H9 (cell line): ENCODE results near the gene JAK2. TPM values are rescaled to one million over a fixed set of nuclear protein-coding genes. Genes with fewer than 3 reads are reported as not detected.

Source experiments
- DNase-seq: peaks from one replicate; pipeline ENCODE4 v3.0.0-alpha.2; 2017
- H2AFZ ChIP-seq: one replicate; pipeline ENCODE4 v1.6.1; 2013; ENCODE audit warnings: mild to moderate bottlenecking, low read length, control low read depth, moderate library complexity
- H2AK5ac ChIP-seq: 2 replicates; pipeline ENCODE4 v1.6.1; 2013; ENCODE audit warnings: low read length, control low read depth, mixed read lengths; ENCODE audit not compliant: insufficient read length
- H2BK120ac ChIP-seq: one replicate; pipeline ENCODE4 v1.6.1; 2013; ENCODE audit warnings: low read depth, mild to moderate bottlenecking, low read length, control low read depth, inconsistent platforms; ENCODE audit not compliant: poor library complexity, severe bottlenecking
- H2BK12ac ChIP-seq: 2 replicates; pipeline ENCODE4 v1.6.1; 2013; ENCODE audit warnings: low read length, control low read depth, mixed read lengths, low read depth; ENCODE audit not compliant: insufficient read length
- H2BK15ac ChIP-seq: 2 replicates; pipeline ENCODE4 v1.6.1; 2013; ENCODE audit warnings: low read depth, low read length, control low read depth
- H2BK20ac ChIP-seq: one replicate; pipeline ENCODE4 v1.6.1; 2013; ENCODE audit warnings: low read depth, mild to moderate bottlenecking, low read length, control low read depth, inconsistent platforms; ENCODE audit not compliant: poor library complexity, severe bottlenecking
- H2BK5ac ChIP-seq: 2 replicates; pipeline ENCODE4 v1.6.1; 2013; ENCODE audit warnings: low read length, control low read depth, mixed read lengths; ENCODE audit not compliant: insufficient read length
- H3K14ac ChIP-seq: 2 replicates; pipeline ENCODE4 v1.6.1; 2013; ENCODE audit warnings: low read length, control low read depth; ENCODE audit not compliant: insufficient read depth
- H3K18ac ChIP-seq: 2 replicates; pipeline ENCODE4 v1.6.1; 2013; ENCODE audit warnings: low read depth, mild to moderate bottlenecking, mixed read lengths, low read length, control low read depth; ENCODE audit not compliant: insufficient read length
- H3K23ac ChIP-seq: 2 replicates; pipeline ENCODE4 v1.6.1; 2013; ENCODE audit warnings: low read length, control low read depth, mixed read lengths, low read depth; ENCODE audit not compliant: insufficient read length
- H3K23me2 ChIP-seq: 2 replicates; pipeline ENCODE4 v1.6.1; 2013; ENCODE audit warnings: low read depth, mild to moderate bottlenecking, mixed read lengths, low read length, control low read depth; ENCODE audit not compliant: insufficient read length, poor library complexity, severe bottlenecking
- H3K27ac ChIP-seq: 2 replicates; pipeline ENCODE4 v1.5.1; 2013; ENCODE audit warnings: low read length, control low read depth, mixed read lengths, low read depth; ENCODE audit not compliant: insufficient read length
- H3K27me3 ChIP-seq: 2 replicates; pipeline ENCODE4 v1.6.1; 2013; ENCODE audit warnings: low read length, control low read depth, inconsistent platforms; ENCODE audit not compliant: insufficient read depth
- H3K4ac ChIP-seq: 2 replicates; pipeline ENCODE4 v1.6.1; 2013; ENCODE audit warnings: low read depth, mild to moderate bottlenecking, control low read depth, inconsistent platforms, low read length, moderate library complexity
- H3K4me1 ChIP-seq: 2 replicates; pipeline ENCODE4 v1.6.1; 2013; ENCODE audit warnings: low read length, control low read depth, inconsistent platforms; ENCODE audit not compliant: insufficient read depth
- H3K4me2 ChIP-seq: 2 replicates; pipeline ENCODE4 v1.6.1; 2013; ENCODE audit warnings: low read length, control low read depth, mixed read lengths; ENCODE audit not compliant: insufficient read length, insufficient read depth
- H3K56ac ChIP-seq: 2 replicates; pipeline ENCODE4 v1.6.1; 2013; ENCODE audit warnings: low read depth, mild to moderate bottlenecking, mixed read lengths, low read length, control low read depth; ENCODE audit not compliant: insufficient read length
- H3K79me1 ChIP-seq: 2 replicates; pipeline ENCODE4 v1.6.1; 2013; ENCODE audit warnings: low read depth, mild to moderate bottlenecking, moderate library complexity, low read length, control low read depth, inconsistent platforms; ENCODE audit not compliant: insufficient read depth, poor library complexity, severe bottlenecking
- H3K79me2 ChIP-seq: 2 replicates; pipeline ENCODE4 v1.6.1; 2013; ENCODE audit warnings: low read length, control low read depth, inconsistent platforms; ENCODE audit not compliant: insufficient read depth
- H3K9ac ChIP-seq: 2 replicates; pipeline ENCODE4 v1.6.1; 2013; ENCODE audit warnings: low read length, control low read depth, mixed read lengths; ENCODE audit not compliant: insufficient read length; ENCODE audit errors: extremely low read depth
- H3K9me3 ChIP-seq: one replicate; pipeline ENCODE4 v1.6.1; 2013; ENCODE audit warnings: low read depth, low read length, inconsistent platforms; ENCODE audit not compliant: control insufficient read depth
- H3T11ph ChIP-seq: one replicate; pipeline ENCODE4 v1.6.1; 2013; ENCODE audit warnings: mild to moderate bottlenecking, low read length, control low read depth, inconsistent platforms
- H4K20me1 ChIP-seq: one replicate; pipeline ENCODE4 v1.6.1; 2013; ENCODE audit not compliant: control insufficient read depth, insufficient read length, insufficient read depth
- H4K5ac ChIP-seq: 2 replicates; pipeline ENCODE4 v1.6.1; 2013; ENCODE audit warnings: low read depth, mild to moderate bottlenecking, mixed read lengths, low read length, control low read depth; ENCODE audit not compliant: insufficient read length
- H4K8ac ChIP-seq: replicated peaks from 2 replicates; pipeline ENCODE4 v1.6.1; 2013; ENCODE audit warnings: low read length, control low read depth, mixed read lengths, low read depth; ENCODE audit not compliant: insufficient read length
- H4K91ac ChIP-seq: 2 replicates; pipeline ENCODE4 v1.6.1; 2013; ENCODE audit warnings: low read depth, mild to moderate bottlenecking, moderate library complexity, mixed read lengths, low read length, control low read depth; ENCODE audit not compliant: insufficient read length
- H3K27ac Mint-ChIP-seq, 3 experiments: 2 replicates in 2 of 3; 3 replicates in 1 of 3; pipeline ENCODE4 v1.8.0; 2020 to 2021; ENCODE audit warnings: mixed read lengths in 3 of 3, mild to moderate bottlenecking in 1 of 3, moderate library complexity in 1 of 3
- H3K27me3 Mint-ChIP-seq: 2 replicates; pipeline ENCODE4 v1.8.0; 2021; ENCODE audit warnings: low read depth, mild to moderate bottlenecking, moderate library complexity, mixed read lengths
- H3K36me3 Mint-ChIP-seq, 3 experiments: 2 replicates in 2 of 3; 3 replicates in 1 of 3; pipeline ENCODE4 v1.8.0; 2020 to 2021; ENCODE audit warnings: low read depth in 3 of 3, mixed read lengths in 3 of 3; ENCODE audit not compliant: insufficient read depth in 1 of 3
- H3K4me1 Mint-ChIP-seq, 2 experiments: 2 replicates each; pipeline ENCODE4 v1.8.0; 2020; ENCODE audit warnings: mixed read lengths in 2 of 2
- H3K4me3 Mint-ChIP-seq, 2 experiments: 2 replicates in 1 of 2; 3 replicates in 1 of 2; pipeline ENCODE4 v1.8.0; 2020 to 2021; ENCODE audit warnings: mild to moderate bottlenecking in 2 of 2, mixed read lengths in 2 of 2, moderate library complexity in 1 of 2
- H3K9me3 Mint-ChIP-seq, 2 experiments: 2 replicates in 1 of 2; 3 replicates in 1 of 2; pipeline ENCODE4 v1.8.0; 2020; ENCODE audit warnings: mild to moderate bottlenecking in 2 of 2, mixed read lengths in 2 of 2, moderate library complexity in 1 of 2
- CTCF ChIP-seq: fragments of 200-600 bp; sonication (generic); conservative IDR thresholded peaks from 3 replicates; pipeline ENCODE4 v1.8.0; 2021; ENCODE audit warnings: antibody characterized with exemption, mild to moderate bottlenecking
- WGBS: extraction: QIAGEN DNeasy Blood & Tissue Kit; methylation state at CpG from one replicate; pipeline ENCODE4 v1.1.7; 2013; ENCODE audit warnings: missing lambda C conversion rate, low lambda C conversion rate, mixed read lengths; ENCODE audit not compliant: insufficient read length; ENCODE audit errors: extremely low coverage; 5-methylcytosine and 5-hydroxymethylcytosine counted together
- total RNA-seq: library from RNA; stranded (reverse); gene quantifications from 2 replicates; pipeline ENCODE4 v1.2.1, GENCODE V29; 2021

JAK2 gene
- total RNA-seq, 1 experiment from 2014 or later, result 3.4 TPM

GRCh38 chr9:4969130-4969529 is 15.9 kb upstream of the JAK2 start:
- no peaks in the 10 kb centered on the region for H3K79me1 ChIP-seq
- no peak overlapping the region for H3K4me2 ChIP-seq
- H4K91ac ChIP-seq, result no peak overlapping the region
- no peak overlapping the region for H2AK5ac ChIP-seq
- no peak overlapping the region for H3K56ac ChIP-seq
- Mint-ChIP-seq H3K36me3 (no peaks in the 10 kb centered on the region), H3K9me3 (no peaks in the 10 kb centered on the region), H3K4me3 (no peak overlapping the region), H3K4me1 (peaks cover 0 to 3% of the 10 kb centered on the region in 2 experiments; a peak in 1 of 4 replicates), H3K27me3 (no peaks in the 10 kb centered on the region), H3K27ac (no peak overlapping the region)
- H4K8ac ChIP-seq, result no peak overlapping the region
- no peak overlapping the region for H3T11ph ChIP-seq
- no peaks in the 10 kb centered on the region for H4K20me1 ChIP-seq
- no peak overlapping the region for H3K9ac ChIP-seq
- H4K5ac ChIP-seq, result no peak overlapping the region
- TF ChIP-seq CTCF, result no peak
- H3K18ac ChIP-seq, result no peak overlapping the region
- H3K14ac ChIP-seq, result no peak overlapping the region
- no CpG with 5 or more reads among the region's 1 CpG for WGBS
- H2AFZ ChIP-seq, result no peak overlapping the region
- no peak overlapping the region for H2BK15ac ChIP-seq
- no peak overlapping the region for H2BK5ac ChIP-seq
- no peaks in the 10 kb centered on the region for H3K79me2 ChIP-seq
- H3K4ac ChIP-seq, result no peak overlapping the region
- H3K23me2 ChIP-seq, result no peaks in the 10 kb centered on the region
- no peak overlapping the region for H2BK12ac ChIP-seq
- no peaks in the 10 kb centered on the region for H3K9me3 ChIP-seq
- no peak for DNase-seq
- H3K4me1 ChIP-seq, result no peaks in the 10 kb centered on the region; the same call in 1 of the 2 replicates
- no peak overlapping the region for H3K27ac ChIP-seq
- no peak overlapping the region for H2BK20ac ChIP-seq
- H3K23ac ChIP-seq, result no peak overlapping the region
- H2BK120ac ChIP-seq, result no peak overlapping the region
- no peaks in the 10 kb centered on the region for H3K27me3 ChIP-seq
